HEK293T (cell line): ENCODE data around the gene MAB21L4.
"Not testable (repeated sequence)": the region's sequence is repeated elsewhere in the genome, so short reads cannot be mapped to it uniquely, and the experiment has no call there.

Experiments used
- ARNT ChIP-seq: fragments of 450-650 bp; IDR thresholded peaks from 2 replicates; pipeline ENCODE4 v1.6.1; 2017; ENCODE audit warnings: mild to moderate bottlenecking
- CTBP1 ChIP-seq: fragments of 450-650 bp; IDR thresholded peaks from 2 replicates; pipeline ENCODE4 v1.6.1; 2016; ENCODE audit warnings: borderline replicate concordance
- FOXA1 ChIP-seq: fragments of 450-650 bp; IDR thresholded peaks from 2 replicates; pipeline ENCODE4 v1.6.1; 2016; ENCODE audit warnings: mild to moderate bottlenecking
- FOXK2 ChIP-seq: fragments of 450-650 bp; IDR thresholded peaks from 2 replicates; pipeline ENCODE4 v1.6.1; 2016; ENCODE audit warnings: mild to moderate bottlenecking
- FOXM1 ChIP-seq: fragments of 450-650 bp; IDR thresholded peaks from 2 replicates; pipeline ENCODE4 v1.6.1; 2017; ENCODE audit warnings: mild to moderate bottlenecking, borderline replicate concordance
- HDGF ChIP-seq: fragments of 450-650 bp; IDR thresholded peaks from 2 replicates; pipeline ENCODE4 v1.6.1; 2017; ENCODE audit warnings: antibody characterized with exemption, borderline replicate concordance
- L3MBTL2 ChIP-seq: fragments of 450-650 bp; conservative IDR thresholded peaks from 2 replicates; pipeline ENCODE4 v1.6.1; 2016; ENCODE audit warnings: mild to moderate bottlenecking
- SP1 ChIP-seq: fragments of 450-650 bp; IDR thresholded peaks from 2 replicates; pipeline ENCODE4 v1.6.1; 2017
- TARDBP ChIP-seq: fragments of 450-650 bp; IDR thresholded peaks from 2 replicates; pipeline ENCODE4 v1.6.1; 2016
- ZNF384 ChIP-seq: fragments of 450-650 bp; IDR thresholded peaks from 2 replicates; pipeline ENCODE4 v1.6.1; 2016

GRCh38 chr2:240846309-240846708, 49.6 kb downstream of the MAB21L4 start:
- not testable (repeated sequence) for TF ChIP-seq SP1, FOXM1, HDGF, FOXK2, TARDBP, ZNF384, L3MBTL2, FOXA1, ARNT, CTBP1
